CD4-positive, CD25-positive, alpha-beta regulatory T cell (primary cell): ENCODE data around the gene GNMT. TPM values are rescaled to one million over a fixed set of nuclear protein-coding genes. Genes with fewer than 3 reads are reported as not detected.
"Not testable (repeated sequence)": the region's sequence is repeated elsewhere in the genome, so short reads cannot be mapped to it uniquely, and the experiment has no call there.

ENCODE experiments used
- ATAC-seq, 2 donors: fragments of 150-1000 bp; cut with Tn5 transposase; one replicate each; pipeline ENCODE4 v1.10.0; 2021; ENCODE audit warnings: low read depth in 2 of 2, moderate number of reproducible peaks in 2 of 2, moderate library complexity in 1 of 2
- DNase-seq, 3 donors: peaks; one replicate each; pipeline versions ENCODE4 v3.0.0 to v3.0.0-alpha.2; 2012 to 2022; ENCODE audit warnings: mixed read lengths in 1 of 3
- H3K27ac ChIP-seq: one replicate; pipeline ENCODE4 v1.7.0; 2013; ENCODE audit warnings: mild to moderate bottlenecking, low read length; ENCODE audit not compliant: insufficient read depth, poor library complexity, severe bottlenecking
- H3K27me3 ChIP-seq: one replicate; pipeline ENCODE4 v1.7.0; 2013; ENCODE audit warnings: low read length; ENCODE audit not compliant: control insufficient read depth, insufficient read depth
- H3K36me3 ChIP-seq: one replicate; pipeline ENCODE4 v1.7.0; 2013; ENCODE audit warnings: mild to moderate bottlenecking, low read length, moderate library complexity; ENCODE audit not compliant: control insufficient read depth, insufficient read depth
- H3K4me1 ChIP-seq: 2 replicates; pipeline ENCODE4 v1.7.0; 2013; ENCODE audit warnings: mild to moderate bottlenecking, low read length; ENCODE audit not compliant: insufficient read depth, control insufficient read depth, poor library complexity, severe bottlenecking
- H3K4me3 ChIP-seq: one replicate; pipeline ENCODE4 v1.7.0; 2013; ENCODE audit warnings: low read depth, mild to moderate bottlenecking, low read length, moderate library complexity
- H3K9me3 ChIP-seq, 2 experiments: 1 replicate in 1 of 2; 2 replicates in 1 of 2; pipeline ENCODE4 v1.7.0; 2013; ENCODE audit warnings: low read length in 2 of 2, mild to moderate bottlenecking in 1 of 2, moderate library complexity in 1 of 2; ENCODE audit not compliant: control insufficient read depth in 2 of 2
- H3K27ac Mint-ChIP-seq, 3 donors: one replicate each; pipeline ENCODE4 v1.8.0; 2020 to 2022; ENCODE audit warnings: mild to moderate bottlenecking in 3 of 3, mixed read lengths in 3 of 3, moderate library complexity in 2 of 3
- H3K27me3 Mint-ChIP-seq: one replicate; pipeline ENCODE4 v1.8.0; 2022; ENCODE audit warnings: mild to moderate bottlenecking, mixed read lengths
- H3K36me3 Mint-ChIP-seq: one replicate; pipeline ENCODE4 v1.8.0; 2020; ENCODE audit warnings: mixed read lengths
- H3K4me1 Mint-ChIP-seq, 4 donors: one replicate each; pipeline ENCODE4 v1.8.0; 2020 to 2022; ENCODE audit warnings: mixed read lengths in 4 of 4, mild to moderate bottlenecking in 1 of 4
- H3K4me3 Mint-ChIP-seq, 4 donors: one replicate each; pipeline ENCODE4 v1.8.0; 2020 to 2022; ENCODE audit warnings: mild to moderate bottlenecking in 4 of 4, mixed read lengths in 4 of 4, moderate library complexity in 3 of 4
- H3K9me3 Mint-ChIP-seq, 7 donors: one replicate each; pipeline ENCODE4 v1.8.0; 2020 to 2022; ENCODE audit warnings: mixed read lengths in 7 of 7, mild to moderate bottlenecking in 3 of 7, moderate library complexity in 2 of 7
- polyA plus RNA-seq, 4 donors: library from polyadenylated mRNA; unstranded; fragments of 300-500 nt; fragmentation: Illumina TruSeq; gene quantifications; one replicate each; pipeline ENCODE4 v1.2.3, GENCODE V29; 2021
- total RNA-seq: library from RNA; stranded (reverse); gene quantifications from one replicate; pipeline ENCODE4 v1.2.3, GENCODE V29; 2022

GNMT gene
- total and polyA plus RNA-seq, 5 donors from 2014 or later = 0.22 to 0.99 TPM; not detected in 3

- Mint-ChIP-seq H3K9me3 (no peaks in the 10 kb centered on the region), H3K4me3 (no peak overlapping the region), H3K36me3 (peaks cover 12% of the 10 kb centered on the region), H3K27ac (peak overlapping the region in 1 of 3 donors; percentile 30), H3K4me1 (peaks cover 0 to 1% (median 0%) of the 10 kb centered on the region in 4 donors), H3K27me3 (no peaks in the 10 kb centered on the region)
- Histone ChIP-seq H3K4me1 (no peaks in the 10 kb centered on the region), H3K36me3 (peaks cover 14% of the 10 kb centered on the region), H3K27me3 (no peaks in the 10 kb centered on the region), H3K9me3 (no peaks in the 10 kb centered on the region), H3K4me3 (no peak overlapping the region), H3K27ac (no peak overlapping the region)
- DNase-seq (no peak), ATAC-seq (no peak)
These were observed 12.6 kb upstream of the GNMT start for GRCh38 chr6:42947950-42948349.

- ATAC-seq = no peak
- Mint-ChIP-seq H3K4me1 (peaks cover 0 to 1% (median 0%) of the 10 kb centered on the region in 4 donors), H3K27me3 (no peaks in the 10 kb centered on the region), H3K4me3 (no peak overlapping the region), H3K36me3 (peaks cover 9% of the 10 kb centered on the region), H3K27ac (no peak overlapping the region), H3K9me3 (no peaks in the 10 kb centered on the region)
- DNase-seq = no peak
- Histone ChIP-seq H3K4me1 (no peaks in the 10 kb centered on the region), H3K27ac (no peak overlapping the region), H3K9me3 (no peaks in the 10 kb centered on the region), H3K36me3 (no peaks in the 10 kb centered on the region), H3K4me3 (no peak overlapping the region), H3K27me3 (no peaks in the 10 kb centered on the region)
These were observed 8.2 kb upstream of the GNMT start for GRCh38 chr6:42952389-42952788.

GRCh38 chr6:42954405-42954804 is 6.1 kb upstream of the GNMT start:
- not testable (repeated sequence) for H3K9me3 ChIP-seq, H3K4me1 Mint-ChIP-seq, ATAC-seq, H3K27ac ChIP-seq, H3K27me3 ChIP-seq, H3K9me3 Mint-ChIP-seq, H3K36me3 ChIP-seq, H3K36me3 Mint-ChIP-seq, H3K4me1 ChIP-seq, H3K27me3 Mint-ChIP-seq, H3K4me3 Mint-ChIP-seq, DNase-seq, H3K4me3 ChIP-seq
- peak overlapping the region in 1 of 3 donors; percentile 71 for H3K27ac Mint-ChIP-seq

GRCh38 chr6:42958125-42958524 is 2.4 kb upstream of the GNMT start:
- no peaks in the 10 kb centered on the region for H3K36me3 Mint-ChIP-seq
- no peaks in the 10 kb centered on the region for H3K9me3 Mint-ChIP-seq
- Histone ChIP-seq H3K27ac (no peak overlapping the region), H3K36me3 (no peaks in the 10 kb centered on the region), H3K4me1 (peaks cover 14% of the 10 kb centered on the region), H3K9me3 (no peaks in the 10 kb centered on the region), H3K27me3 (no peaks in the 10 kb centered on the region), H3K4me3 (no peak overlapping the region)
- H3K27ac Mint-ChIP-seq = no peak overlapping the region
- ATAC-seq (no peak), DNase-seq (peak in 1 of 3 donors; percentile 20)
- peaks cover 0 to 18% (median 9%) of the 10 kb centered on the region in 4 donors for H3K4me1 Mint-ChIP-seq
- peak overlapping the region in 1 of 4 donors; percentile 21 for H3K4me3 Mint-ChIP-seq
- no peaks in the 10 kb centered on the region for H3K27me3 Mint-ChIP-seq

- peaks cover 2% of the 10 kb centered on the region for H3K36me3 ChIP-seq
- no peaks in the 10 kb centered on the region for H3K36me3 Mint-ChIP-seq
- no peak overlapping the region for H3K4me3 ChIP-seq
- peaks cover 0 to 18% (median 10%) of the 10 kb centered on the region in 4 donors for H3K4me1 Mint-ChIP-seq
- H3K27ac Mint-ChIP-seq = peak overlapping the region in 1 of 3 donors; percentile 65
- H3K9me3 Mint-ChIP-seq = no peaks in the 10 kb centered on the region
- H3K4me1 ChIP-seq = peaks cover 14% of the 10 kb centered on the region
- H3K27me3 Mint-ChIP-seq = no peaks in the 10 kb centered on the region
- H3K27me3 ChIP-seq = no peaks in the 10 kb centered on the region
- H3K9me3 ChIP-seq = no peaks in the 10 kb centered on the region
- ATAC-seq (no peak), DNase-seq (no peak)
- peak overlapping the region; percentile 14 to 75 (median 68) for H3K4me3 Mint-ChIP-seq
- no peak overlapping the region for H3K27ac ChIP-seq
These were observed 674 bp upstream of the GNMT start for GRCh38 chr6:42959917-42960242.

GRCh38 chr6:42961020-42961470 is 491 bp downstream of the GNMT start:
- peaks cover 14% of the 10 kb centered on the region for H3K4me1 ChIP-seq
- ATAC-seq = no peak
- H3K36me3 ChIP-seq = peaks cover 7% of the 10 kb centered on the region
- DNase-seq = no peak
- Mint-ChIP-seq H3K27me3 (no peaks in the 10 kb centered on the region), H3K27ac (peak overlapping the region in 2 of 3 donors; percentile 51 to 90), H3K4me3 (peak overlapping the region in 2 of 4 donors; percentile 74 to 75), H3K9me3 (no peaks in the 10 kb centered on the region), H3K4me1 (peaks cover 0 to 18% (median 10%) of the 10 kb centered on the region in 4 donors), H3K36me3 (no peaks in the 10 kb centered on the region)
- H3K27ac ChIP-seq = no peak overlapping the region
- H3K9me3 ChIP-seq = no peaks in the 10 kb centered on the region
- H3K4me3 ChIP-seq = no peak overlapping the region
- H3K27me3 ChIP-seq = no peaks in the 10 kb centered on the region

- H3K27ac ChIP-seq = no peak overlapping the region
- H3K27ac Mint-ChIP-seq = no peak overlapping the region
- peaks cover 14% of the 10 kb centered on the region for H3K4me1 ChIP-seq
- no peaks in the 10 kb centered on the region for H3K27me3 Mint-ChIP-seq
- peak overlapping the region in 1 of 4 donors; percentile 43 for H3K4me3 Mint-ChIP-seq
- H3K36me3 Mint-ChIP-seq = no peaks in the 10 kb centered on the region
- H3K27me3 ChIP-seq = no peaks in the 10 kb centered on the region
- no peaks in the 10 kb centered on the region for H3K9me3 ChIP-seq
- H3K4me1 Mint-ChIP-seq = peaks cover 0 to 18% (median 10%) of the 10 kb centered on the region in 4 donors
- peaks cover 7% of the 10 kb centered on the region for H3K36me3 ChIP-seq
- DNase-seq (no peak), ATAC-seq (no peak)
- H3K4me3 ChIP-seq = no peak overlapping the region
- no peaks in the 10 kb centered on the region for H3K9me3 Mint-ChIP-seq
These were observed 1.5 kb downstream of the GNMT start for GRCh38 chr6:42962096-42962495.

GRCh38 chr6:42962502-42963178 is 2.1 kb downstream of the GNMT start:
- Histone ChIP-seq H3K27ac (no peak overlapping the region), H3K27me3 (no peaks in the 10 kb centered on the region), H3K36me3 (peaks cover 7% of the 10 kb centered on the region), H3K4me1 (peaks cover 14% of the 10 kb centered on the region), H3K9me3 (no peaks in the 10 kb centered on the region), H3K4me3 (no peak overlapping the region)
- Mint-ChIP-seq H3K27me3 (no peaks in the 10 kb centered on the region), H3K9me3 (no peaks in the 10 kb centered on the region), H3K4me3 (peak overlapping the region in 1 of 4 donors; percentile 43), H3K36me3 (no peaks in the 10 kb centered on the region), H3K4me1 (peaks cover 0 to 18% (median 10%) of the 10 kb centered on the region in 4 donors), H3K27ac (no peak overlapping the region)
- no peak for ATAC-seq
- DNase-seq = no peak
